Kidney tubule cell (primary cell): ENCODE measurements around the gene TPO.
A peak's percentile ranks its signal among the peaks of the same experiment; 100 is the strongest.

Source experiments
- DNase-seq: peaks from one replicate; pipeline ENCODE4 v3.0.0-alpha.2; 2018; ENCODE audit warnings: low spot score

The TPO gene

DNA sequence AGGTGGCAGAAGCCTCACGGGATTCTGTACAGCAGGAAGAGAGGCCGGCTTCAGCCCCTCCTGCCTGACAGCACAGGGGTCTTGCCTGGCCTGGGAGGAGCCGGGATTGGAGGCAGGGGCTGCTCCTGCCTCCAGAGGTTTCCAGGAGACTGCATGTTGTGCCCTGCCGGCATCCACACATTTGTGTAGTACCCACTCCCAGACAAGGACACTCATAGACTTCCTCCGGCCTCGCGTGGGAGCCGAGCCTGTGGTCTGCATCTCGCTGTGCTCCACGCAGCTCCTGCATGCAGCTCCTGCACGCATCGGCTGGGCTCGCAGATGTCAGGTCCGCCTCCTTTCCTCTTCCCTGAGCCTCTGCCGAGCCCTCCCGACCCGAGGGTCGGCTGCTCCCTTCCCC is 34.7 kb downstream of the TPO start:
- no peak for DNase-seq

DNA sequence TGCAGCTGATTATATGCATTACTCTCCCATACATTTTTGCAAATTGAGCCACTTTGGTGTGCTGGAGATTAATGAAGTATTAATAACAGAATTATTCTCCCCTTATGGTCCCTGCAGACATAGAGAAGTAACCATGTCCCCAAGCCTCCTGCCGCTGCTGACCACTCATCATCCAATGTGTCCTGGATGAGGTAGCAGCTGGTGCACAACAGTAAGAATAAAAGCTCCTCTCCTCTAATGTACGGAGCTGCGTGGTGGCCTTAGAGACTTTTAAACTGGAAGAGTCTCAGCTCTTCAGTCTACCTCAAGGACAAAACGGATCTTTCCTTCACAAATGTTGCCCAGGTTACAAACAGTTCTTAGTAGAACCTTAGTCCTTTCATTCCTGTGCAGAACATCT is 37.7 kb downstream of the TPO start:
- no peak for DNase-seq

DNA sequence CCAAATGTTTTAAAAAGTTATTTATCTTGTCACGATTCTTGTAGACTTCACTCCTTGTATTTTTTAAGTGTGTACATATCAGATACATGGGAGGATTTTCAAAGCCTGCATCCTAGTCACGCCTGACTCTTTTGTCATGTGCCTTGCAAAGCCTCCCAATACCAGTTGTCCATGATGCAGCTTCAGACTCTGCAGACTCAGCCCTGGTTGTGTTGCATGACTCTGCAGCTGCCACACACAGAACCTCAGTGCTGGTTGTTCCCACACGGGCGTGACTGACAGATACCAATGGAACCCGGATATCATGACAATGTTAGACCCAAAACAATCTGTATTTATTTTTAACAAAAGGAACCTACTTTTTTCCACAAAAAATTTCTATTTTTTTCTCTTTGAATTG is 38.2 kb downstream of the TPO start:
- DNase-seq: no peak

DNA sequence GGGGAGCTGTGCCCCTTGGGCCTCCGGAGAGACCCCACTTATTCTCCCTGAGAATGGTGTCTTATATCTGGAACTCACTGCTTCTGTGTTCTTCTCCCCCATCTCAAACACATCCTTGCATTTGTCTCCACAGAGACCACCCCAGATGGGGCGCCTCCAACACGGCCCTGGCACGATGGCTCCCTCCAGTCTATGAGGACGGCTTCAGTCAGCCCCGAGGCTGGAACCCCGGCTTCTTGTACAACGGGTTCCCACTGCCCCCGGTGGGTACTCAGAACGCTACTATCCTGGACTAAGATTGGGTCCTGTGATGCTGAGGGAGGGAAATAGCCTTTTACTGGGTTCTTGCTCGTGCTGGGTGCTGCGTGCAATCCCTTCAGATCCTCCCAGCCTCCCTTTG is 40.3 kb downstream of the TPO start:
- DNase-seq: no peak

DNA sequence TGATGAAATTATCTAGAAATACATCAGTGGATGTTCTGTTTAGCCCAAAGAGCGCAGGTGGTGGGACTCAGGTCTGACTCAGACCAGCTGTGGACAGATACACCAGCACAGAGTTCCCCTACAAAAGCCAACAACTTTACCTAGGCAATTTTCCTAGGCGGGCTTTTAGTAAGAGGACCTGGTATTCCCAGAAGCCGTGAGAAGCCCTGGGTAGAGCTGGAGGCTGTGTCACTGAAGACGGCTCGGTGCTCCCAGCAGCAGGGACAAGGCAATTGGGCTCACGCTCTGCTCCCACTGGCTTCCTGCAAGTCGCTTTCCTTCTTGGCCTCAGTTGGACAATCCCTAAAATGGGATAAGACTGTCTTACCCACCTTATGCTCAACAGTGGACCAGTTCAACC is 41.1 kb downstream of the TPO start:
- no peak for DNase-seq

DNA sequence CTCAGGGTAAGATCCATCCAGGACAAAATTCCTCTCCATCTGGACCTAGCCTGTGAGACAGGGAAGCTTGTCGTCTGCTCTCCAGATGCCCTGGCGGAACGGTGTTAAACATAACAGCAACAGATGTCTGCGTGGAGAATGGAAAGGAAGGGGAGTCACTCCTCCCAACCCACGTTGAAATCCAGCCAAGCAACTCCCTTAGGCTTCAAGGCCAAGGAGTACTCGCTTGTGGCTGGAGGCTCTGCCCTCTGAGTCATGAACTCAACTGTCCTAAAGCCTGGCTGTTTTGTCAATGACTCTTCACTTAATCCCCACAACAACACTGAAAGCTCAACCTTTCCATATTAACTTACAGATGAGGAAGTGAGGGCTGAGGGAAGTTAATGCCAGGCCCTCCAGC is 42.2 kb downstream of the TPO start:
- DNase-seq: peak; percentile 59

DNA sequence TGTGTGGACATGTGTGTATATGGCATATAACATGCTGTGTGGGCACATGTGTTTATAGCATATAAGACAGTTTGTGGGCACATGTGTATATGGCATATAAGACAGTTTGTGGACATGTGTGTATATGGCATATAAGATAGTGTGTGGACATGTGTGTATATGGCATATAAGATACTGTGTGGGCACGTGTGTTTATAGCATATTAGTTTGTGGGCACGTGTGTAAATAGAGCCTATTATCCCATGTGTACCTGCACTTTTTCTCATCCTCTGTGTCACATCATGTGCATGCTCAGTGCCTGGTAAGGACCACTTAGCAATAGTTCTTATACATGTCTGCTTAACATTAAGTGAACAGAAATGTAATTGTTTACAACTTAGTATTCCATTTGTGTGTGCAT is 45.2 kb downstream of the TPO start:
- no peak for DNase-seq

DNA sequence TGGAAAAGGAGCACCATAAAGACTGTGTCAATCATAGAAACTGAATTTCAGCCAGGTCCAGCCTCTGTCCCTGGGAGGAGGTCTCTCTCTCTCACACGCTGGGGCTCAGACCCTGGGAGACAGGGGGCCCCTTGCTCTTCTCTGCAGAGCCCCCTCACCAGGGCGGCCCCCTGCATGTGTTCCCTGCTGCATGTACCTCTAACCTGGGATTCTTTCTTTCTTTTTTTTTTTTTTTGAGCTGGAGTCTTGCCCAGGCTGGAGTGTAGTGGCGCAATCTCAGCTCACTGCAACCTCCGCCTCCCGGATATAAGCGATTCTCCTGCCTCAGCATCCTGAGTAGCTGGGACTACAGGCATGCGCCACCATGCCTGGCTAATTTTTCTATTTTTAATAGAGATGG is 46.5 kb downstream of the TPO start:
- DNase-seq: no peak

DNA sequence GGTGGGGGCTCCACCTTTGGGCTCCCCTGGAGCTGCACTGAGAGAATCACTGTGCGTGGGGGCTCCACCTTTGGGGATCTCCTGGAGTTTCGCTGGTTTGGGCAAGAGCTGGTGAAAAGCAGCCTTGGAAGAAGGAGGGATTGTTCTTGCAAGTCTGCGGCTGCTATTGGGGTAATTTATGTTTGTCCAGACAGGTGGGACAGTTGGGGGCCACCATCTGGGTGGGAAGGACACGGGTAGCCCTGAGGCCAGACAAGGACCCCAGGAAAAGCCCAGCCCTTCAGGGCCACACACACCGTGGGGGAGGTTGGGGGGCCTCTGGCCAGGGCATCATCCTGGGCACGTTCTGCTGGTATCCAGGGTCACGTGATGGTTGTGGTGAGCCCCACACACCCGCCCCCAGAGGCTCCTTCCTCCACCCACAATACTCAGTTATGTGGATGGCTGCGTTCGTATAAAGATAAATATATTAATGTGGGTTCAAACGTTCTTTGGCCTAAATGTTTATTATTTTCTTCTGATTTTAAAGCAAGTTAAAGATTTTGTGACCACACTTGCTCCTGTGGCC is 47.7 kb downstream of the TPO start:
- DNase-seq: no peak

DNA sequence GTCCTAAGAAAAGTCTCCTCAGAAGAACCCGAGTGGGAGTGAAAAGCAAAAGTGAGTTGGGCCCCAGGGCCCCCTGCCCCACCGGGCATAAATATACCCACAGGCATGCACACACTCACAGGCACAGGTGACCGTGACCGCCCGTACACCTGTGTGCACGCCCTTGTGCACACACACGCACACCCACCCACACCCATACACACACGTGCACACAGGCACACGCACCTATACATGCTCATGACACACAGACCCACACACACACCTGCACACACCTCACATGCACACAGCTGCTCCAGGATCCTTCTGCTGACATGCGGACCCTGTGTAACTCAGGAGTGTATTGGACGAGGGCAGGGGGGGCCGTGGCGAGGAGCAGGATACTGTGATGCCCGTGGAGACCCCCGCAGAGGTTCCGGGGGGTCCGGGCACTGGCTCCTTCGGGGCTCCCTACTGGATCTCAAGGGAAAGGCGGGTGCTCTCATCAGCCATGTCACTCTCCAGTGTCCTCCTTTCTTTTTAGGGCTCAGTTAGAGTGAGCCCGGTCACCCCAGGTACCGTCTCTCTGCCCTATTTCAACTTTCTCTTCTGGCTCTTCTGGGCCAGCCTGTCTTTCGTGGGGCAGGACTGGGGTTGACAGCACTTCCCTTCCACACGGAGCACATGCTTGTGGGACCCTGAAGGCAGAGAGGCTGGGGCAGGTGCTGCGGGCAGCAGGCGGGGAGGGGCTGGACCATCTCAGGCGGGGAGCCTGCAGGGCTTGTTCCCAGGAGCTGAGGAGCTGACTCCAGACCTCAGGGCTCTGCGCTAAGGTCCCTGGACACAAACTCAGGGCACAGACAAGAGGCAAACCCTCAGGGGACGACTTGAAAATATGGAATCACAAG is 48.5 kb downstream of the TPO start:
- no peak for DNase-seq

DNA sequence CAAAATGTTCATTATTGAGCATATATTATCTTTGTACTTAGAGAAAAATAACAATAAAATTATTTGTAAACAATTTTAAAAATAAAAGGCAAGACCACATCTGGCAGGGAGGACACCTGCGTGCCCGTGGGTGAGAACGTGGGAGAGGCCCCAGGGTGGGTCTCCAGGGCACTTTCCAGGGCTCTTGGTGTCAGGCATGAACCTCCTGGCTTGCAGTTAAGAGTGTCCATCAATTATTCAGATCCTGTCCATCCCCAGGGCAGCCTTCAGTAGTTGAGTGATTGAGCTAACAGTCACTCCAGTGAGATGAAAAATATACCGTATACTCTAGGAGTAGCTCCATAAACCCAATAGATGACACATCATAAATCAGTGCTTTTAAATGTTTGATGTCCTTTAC is 49.7 kb downstream of the TPO start:
- DNase-seq: no peak

DNA sequence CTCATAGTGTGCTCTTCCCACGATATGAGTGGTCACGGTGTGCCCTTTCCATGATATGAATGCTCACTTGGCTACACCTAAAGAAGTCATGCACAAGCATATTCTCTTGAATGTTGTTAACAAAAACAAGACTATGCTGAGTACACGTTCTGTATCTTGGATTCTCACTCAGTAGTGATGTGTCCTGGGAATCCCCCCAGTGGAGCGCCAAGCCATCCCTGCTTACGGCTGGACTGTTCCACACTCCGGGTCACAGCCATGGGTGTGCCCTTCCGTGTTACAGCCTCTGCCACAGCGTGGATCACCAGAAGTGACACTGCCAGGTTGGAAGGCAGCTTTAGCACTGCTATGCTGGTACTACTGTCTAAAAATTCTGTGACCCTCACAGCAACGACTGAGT is 59.1 kb downstream of the TPO start:
- DNase-seq: no peak

DNA sequence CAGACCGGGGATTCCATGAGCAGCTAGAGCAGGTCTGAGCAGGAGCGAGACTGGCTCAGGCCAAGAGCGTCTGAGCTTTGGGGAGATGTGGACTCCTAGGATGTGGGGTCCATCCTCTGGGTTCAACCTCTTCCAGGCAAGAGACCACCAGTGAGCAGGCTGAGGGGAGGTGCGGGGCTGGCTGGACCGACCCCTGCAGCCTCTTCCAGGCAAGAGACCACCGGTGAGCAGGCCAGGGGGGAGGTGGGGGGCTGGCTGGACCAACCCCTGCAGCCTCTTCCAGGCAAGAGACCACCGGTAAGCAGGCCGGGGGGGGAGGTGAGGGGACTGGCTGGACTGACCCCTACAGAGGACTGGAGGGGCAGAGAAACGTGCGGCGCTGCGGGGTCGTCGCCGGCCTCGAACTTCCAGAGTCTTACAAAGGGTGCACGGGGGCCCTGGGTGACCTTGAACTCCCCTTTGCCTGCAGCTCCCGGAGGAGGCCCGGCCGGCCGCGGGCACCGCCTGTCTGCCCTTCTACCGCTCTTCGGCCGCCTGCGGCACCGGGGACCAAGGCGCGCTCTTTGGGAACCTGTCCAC is 63.4 kb downstream of the TPO start:
- DNase-seq: no peak

DNA sequence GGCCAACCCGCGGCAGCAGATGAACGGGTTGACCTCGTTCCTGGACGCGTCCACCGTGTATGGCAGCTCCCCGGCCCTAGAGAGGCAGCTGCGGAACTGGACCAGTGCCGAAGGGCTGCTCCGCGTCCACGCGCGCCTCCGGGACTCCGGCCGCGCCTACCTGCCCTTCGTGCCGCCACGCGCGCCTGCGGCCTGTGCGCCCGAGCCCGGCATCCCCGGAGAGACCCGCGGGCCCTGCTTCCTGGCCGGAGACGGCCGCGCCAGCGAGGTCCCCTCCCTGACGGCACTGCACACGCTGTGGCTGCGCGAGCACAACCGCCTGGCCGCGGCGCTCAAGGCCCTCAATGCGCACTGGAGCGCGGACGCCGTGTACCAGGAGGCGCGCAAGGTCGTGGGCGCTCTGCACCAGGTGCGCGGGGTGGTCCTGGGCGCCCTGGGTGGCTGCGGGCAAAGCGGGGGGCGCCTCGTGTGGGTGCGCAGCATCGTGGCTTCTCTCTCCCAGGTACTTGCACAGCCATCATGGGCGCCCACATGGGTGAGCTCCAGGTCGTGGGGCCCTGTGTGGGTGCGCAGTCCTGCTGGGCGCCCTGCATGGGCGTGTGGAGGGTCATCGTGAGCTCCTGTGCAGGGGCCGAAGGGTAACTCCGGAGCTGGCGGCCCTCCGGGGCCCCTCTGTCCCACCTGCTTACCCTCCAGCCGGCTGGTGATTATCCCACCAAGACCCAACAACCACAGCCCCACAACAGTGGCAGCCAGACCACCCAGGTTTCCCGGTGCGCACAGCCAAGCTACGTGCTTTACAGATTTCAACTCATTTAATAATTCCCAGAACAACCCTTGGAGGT is 64.2 kb downstream of the TPO start:
- no peak for DNase-seq

DNA sequence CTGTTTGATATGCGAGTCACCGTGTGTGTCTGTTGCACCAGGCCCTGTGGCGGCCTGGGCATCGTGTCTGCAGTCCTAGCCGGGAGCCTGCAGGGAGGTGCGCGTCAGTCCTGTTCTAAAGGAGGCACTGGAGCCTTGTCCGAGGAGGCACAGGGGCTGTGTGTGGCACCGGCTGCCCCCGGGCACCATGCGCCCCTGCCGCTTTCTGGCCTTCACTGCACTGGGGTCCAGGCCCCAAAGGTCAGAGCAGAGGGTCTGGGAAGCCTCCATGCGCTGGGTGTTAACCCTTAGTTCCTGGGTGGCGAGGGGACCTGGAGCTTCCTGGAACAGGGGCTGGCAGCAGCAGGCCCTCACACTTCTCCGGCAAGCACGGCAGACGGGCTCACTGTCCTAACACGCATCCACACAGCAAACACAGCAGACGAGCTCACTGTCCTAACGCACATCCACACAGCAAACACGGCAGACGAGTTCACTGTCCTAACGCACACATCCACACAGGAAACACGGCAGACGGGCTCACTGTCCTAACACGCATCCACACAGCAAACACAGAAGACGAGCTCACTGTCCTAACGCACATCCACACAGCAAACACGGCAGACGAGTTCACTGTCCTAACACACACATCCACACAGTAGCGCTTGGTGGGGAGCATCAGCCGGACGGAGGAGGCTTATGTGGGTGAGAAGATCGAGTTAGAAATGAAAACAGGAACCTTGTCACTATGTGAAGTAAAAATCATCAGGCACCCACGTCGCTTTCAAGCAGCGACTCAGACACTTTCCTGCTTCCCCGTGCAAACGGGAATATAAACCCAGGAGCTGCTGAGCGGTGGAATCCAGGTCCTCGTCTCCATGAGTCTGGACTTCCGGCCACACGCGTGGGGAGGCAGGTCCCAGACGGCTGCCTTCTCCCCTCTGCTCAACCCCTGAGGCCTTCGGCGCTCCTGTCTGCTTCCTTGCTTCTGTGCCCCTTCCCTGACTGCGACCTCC is 65.3 kb downstream of the TPO start:
- DNase-seq: no peak

DNA sequence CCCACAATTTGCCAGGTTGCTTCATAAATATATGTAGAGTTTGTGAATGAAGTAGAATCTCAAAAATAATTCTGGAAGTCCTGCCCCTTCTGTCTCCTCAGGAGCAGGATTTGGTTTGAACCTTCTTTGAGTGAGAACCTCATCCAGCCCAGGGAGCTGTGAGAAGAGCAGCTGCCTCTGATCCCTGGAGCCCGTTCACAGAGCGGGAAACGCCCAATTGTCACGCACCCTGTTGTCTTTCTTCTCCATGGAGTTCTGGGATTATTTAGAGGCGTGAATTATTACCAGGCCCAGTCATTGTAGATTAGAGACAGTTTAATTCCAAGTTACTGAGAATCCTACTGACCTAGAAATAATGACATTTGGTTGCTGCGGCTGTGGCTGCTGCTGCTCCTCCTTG is 66.1 kb downstream of the TPO start:
- DNase-seq: no peak

DNA sequence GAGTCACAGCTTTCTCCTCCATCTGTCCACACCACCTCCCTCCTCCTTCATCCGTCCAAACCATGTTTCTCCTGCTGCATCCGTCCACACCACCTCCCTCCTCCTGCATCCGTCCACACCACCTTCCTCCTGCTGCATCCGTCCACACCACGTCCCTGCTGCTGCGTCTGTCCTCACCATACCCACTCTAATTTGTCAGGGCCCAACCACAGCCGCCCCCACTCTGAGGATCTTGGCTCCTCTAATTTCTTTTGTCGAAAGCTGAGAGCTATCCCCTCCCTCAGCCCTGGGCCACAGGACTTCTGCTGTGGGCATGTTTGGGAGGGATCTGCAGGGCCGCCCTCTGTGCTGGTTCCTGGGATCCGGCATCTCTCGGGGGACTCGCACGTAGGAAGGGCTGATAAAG is 67.4 kb downstream of the TPO start:
- DNase-seq: no peak

DNA sequence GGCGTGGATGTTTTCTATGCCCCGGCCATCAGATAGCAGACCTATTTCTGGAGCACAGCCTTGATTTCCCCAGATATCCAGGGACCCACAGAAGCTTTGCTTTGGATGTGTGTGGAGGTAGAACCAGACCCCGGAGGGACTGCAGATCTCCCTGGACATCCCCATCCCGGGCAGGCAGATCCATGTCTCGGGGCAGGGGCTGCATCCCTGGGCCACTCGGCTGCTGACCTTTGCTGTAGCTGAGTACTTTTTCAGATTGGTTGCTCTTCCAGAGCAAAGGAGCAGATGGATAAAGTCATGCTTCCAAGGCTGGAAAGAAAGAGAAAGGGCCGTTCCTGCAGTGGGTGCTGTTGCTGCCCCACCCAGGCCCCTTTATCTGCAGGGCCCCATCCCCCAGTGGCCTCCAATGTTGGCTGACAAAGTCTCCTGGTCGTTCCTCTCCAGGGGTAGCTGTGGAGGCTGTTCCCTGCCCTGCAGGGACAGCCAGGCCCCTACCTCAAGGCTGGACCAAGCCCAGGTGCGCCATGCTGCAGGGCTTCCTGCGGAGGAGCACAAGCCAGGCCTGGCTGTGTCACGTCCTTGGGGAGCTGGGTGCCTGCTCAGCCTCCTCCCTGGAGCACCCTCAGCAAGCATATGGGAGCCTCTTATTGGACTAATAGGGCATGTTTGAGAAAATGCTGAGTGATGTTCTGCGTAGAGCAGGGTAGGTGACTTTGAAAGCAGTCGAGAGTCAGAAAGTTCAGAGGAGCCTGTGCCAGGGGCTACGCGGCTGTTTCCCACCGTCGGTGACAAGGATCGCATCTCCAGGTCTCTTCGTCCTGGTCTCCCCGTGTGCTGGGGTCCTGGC is 68.4 kb downstream of the TPO start:
- DNase-seq: no peak

DNA sequence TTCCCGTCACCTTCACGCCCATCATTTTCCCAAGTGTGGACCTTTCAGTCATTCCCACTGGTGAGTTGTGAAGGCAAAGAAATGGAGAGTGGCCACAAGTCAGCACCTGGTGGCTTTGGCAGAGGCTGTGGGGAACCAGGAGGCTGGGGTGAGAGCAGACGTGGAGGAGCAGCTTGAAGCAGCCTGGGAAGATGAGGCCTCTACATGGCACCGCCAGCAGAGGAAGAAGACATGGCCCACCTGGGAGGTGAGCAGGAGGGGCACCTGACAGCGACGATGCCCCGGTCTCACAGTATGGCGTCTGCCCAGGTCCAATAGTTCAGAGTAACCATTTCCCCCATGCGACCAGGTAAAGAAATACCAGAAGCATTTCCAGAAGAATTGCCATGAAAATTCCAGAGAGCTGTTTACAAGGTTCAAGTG is 69.0 kb downstream of the TPO start:
- DNase-seq: no peak

DNA sequence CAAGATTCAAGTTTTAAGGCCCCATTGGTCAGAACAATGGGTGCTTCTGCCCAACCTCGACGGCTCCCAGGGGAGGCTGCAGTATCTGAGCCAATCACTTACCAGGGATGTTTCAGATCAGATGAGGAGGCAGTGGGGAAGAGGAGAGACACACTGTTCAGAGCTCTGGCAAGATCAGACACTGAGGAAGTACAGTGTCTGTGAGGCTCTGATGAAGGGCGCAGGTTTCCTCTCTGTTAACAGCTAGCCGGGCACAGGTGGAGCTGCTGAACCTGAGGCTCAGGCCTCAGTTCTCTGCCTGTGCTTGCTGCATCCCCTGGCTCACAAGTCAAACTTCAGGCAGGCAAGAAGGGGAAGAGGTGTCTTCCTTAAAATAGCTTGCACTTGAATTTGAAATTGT is 69.7 kb downstream of the TPO start:
- no peak for DNase-seq

DNA sequence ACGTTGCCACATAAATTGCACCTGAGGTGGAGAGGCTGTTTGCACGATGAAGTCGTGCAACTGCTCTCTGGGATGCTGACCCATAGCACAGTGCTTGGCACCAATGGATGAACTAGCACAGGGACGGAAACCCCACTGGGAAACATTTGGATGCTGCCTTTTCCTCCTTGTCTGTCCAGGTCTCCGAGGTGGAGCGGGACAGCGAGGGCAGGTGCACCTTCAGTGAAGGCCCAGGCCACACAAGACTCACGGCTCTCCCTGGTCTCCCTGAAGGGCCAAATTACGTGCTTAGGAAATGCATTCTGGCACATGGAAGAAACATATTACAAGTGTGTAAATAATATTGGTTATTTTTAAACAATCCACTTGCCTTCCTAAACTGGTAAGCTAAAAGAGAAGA is 70.3 kb downstream of the TPO start:
- no peak for DNase-seq
